Nephron progenitor cell (in vitro differentiated cells): ENCODE data around the gene TAF4.

Experiments used
- DNase-seq: peaks from one replicate; pipeline ENCODE4 v3.0.0; 2021
- H3K27ac Mint-ChIP-seq: 2 replicates; pipeline ENCODE4 v1.8.0; 2021; ENCODE audit warnings: mild to moderate bottlenecking, moderate library complexity, mixed read lengths
- H3K27me3 Mint-ChIP-seq: 2 replicates; pipeline ENCODE4 v1.8.0; 2021; ENCODE audit warnings: mild to moderate bottlenecking, low read depth, mixed read lengths; ENCODE audit not compliant: poor library complexity
- H3K36me3 Mint-ChIP-seq: 2 replicates; pipeline ENCODE4 v1.8.0; 2021; ENCODE audit warnings: low read depth, mixed read lengths
- H3K4me1 Mint-ChIP-seq: 2 replicates; pipeline ENCODE4 v1.8.0; 2021; ENCODE audit warnings: mixed read lengths
- H3K4me3 Mint-ChIP-seq: 2 replicates; pipeline ENCODE4 v1.8.0; 2021; ENCODE audit warnings: mild to moderate bottlenecking, moderate library complexity, mixed read lengths
- H3K9me3 Mint-ChIP-seq: 2 replicates; pipeline ENCODE4 v1.8.0; 2021; ENCODE audit warnings: mild to moderate bottlenecking, moderate library complexity, mixed read lengths
- TF ChIP-seq, protein P1 (sequence below): fragments of 200-600 bp; sonication (generic); IDR thresholded peaks from 2 replicates; pipeline ENCODE4 v1.5.0; 2021; ENCODE audit warnings: antibody characterized with exemption

The TAF4 gene

DNA sequence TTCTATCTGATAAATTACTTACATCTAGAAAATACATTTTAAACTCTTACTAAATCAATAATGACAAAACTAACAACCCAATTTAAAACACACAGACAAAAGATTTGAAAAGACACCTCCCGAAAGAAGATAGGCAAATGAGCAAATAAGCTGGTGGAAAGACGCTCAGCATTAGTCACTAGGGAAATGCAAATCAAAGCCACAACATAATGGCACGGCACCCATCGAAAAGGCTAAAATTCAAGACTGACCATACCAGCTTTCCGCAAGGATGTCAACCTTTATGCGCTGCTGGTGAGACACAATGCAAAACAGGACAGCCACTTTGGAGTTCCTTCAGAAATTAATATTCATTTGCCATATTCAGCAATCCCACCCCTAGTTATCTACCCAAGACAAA is 25.9 kb downstream of the TAF4 start:
- no peak overlapping the region for H3K4me3 Mint-ChIP-seq
- peaks cover 31% of the 10 kb centered on the region for H3K4me1 Mint-ChIP-seq
- no peak overlapping the region for H3K27ac Mint-ChIP-seq
- TF ChIP-seq, protein P1, sequence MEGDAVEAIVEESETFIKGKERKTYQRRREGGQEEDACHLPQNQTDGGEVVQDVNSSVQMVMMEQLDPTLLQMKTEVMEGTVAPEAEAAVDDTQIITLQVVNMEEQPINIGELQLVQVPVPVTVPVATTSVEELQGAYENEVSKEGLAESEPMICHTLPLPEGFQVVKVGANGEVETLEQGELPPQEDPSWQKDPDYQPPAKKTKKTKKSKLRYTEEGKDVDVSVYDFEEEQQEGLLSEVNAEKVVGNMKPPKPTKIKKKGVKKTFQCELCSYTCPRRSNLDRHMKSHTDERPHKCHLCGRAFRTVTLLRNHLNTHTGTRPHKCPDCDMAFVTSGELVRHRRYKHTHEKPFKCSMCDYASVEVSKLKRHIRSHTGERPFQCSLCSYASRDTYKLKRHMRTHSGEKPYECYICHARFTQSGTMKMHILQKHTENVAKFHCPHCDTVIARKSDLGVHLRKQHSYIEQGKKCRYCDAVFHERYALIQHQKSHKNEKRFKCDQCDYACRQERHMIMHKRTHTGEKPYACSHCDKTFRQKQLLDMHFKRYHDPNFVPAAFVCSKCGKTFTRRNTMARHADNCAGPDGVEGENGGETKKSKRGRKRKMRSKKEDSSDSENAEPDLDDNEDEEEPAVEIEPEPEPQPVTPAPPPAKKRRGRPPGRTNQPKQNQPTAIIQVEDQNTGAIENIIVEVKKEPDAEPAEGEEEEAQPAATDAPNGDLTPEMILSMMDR, result no peak
- H3K27me3 Mint-ChIP-seq, result peaks cover 4% of the 10 kb centered on the region
- peaks cover 54% of the 10 kb centered on the region for H3K9me3 Mint-ChIP-seq
- peaks cover 52% of the 10 kb centered on the region for H3K36me3 Mint-ChIP-seq
- DNase-seq, result no peak

DNA sequence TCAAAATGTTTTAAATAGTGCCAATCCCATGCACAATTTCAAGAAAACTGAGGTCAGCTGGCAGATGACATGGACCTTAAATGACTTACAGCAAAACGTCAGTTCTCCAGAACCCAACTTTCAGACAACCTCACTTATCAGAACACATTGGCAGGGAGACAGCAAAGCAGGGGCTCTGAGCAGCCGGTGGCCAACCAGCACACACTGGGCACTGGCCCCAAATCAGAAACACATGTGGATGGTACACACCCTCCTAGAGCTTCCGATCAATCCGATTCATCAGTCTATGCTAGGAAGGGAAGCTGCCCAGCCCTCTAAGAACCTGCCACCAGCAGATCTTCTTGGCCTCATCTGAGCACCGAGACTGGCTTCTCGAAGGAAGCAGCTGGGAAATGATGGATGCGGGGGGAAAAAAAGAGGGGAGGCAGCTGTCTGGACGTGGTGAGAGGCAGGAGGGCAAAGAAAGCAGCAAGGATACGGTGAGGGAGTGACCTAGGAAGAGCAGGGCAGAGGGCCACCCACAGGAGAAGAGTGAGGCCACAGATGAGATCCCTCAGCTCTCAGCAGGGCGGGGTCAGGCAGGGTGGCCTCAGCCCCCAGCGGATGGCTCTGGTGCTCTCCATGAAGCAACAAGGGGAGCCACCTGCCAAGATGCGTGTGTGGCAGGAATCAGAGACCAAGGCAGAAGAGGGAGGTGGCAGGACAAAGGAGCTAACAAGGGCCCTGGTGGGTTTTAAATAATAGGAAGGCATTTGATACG is 32.9 kb downstream of the TAF4 start:
- peaks cover 42% of the 10 kb centered on the region for H3K4me1 Mint-ChIP-seq
- peaks cover 4% of the 10 kb centered on the region for H3K27me3 Mint-ChIP-seq
- H3K4me3 Mint-ChIP-seq, result no peak overlapping the region
- H3K27ac Mint-ChIP-seq, result peak overlapping the region; percentile 62
- DNase-seq, result no peak
- H3K9me3 Mint-ChIP-seq, result peaks cover 29% of the 10 kb centered on the region
- TF ChIP-seq, protein P1, result no peak
- peaks cover 36% of the 10 kb centered on the region for H3K36me3 Mint-ChIP-seq

DNA sequence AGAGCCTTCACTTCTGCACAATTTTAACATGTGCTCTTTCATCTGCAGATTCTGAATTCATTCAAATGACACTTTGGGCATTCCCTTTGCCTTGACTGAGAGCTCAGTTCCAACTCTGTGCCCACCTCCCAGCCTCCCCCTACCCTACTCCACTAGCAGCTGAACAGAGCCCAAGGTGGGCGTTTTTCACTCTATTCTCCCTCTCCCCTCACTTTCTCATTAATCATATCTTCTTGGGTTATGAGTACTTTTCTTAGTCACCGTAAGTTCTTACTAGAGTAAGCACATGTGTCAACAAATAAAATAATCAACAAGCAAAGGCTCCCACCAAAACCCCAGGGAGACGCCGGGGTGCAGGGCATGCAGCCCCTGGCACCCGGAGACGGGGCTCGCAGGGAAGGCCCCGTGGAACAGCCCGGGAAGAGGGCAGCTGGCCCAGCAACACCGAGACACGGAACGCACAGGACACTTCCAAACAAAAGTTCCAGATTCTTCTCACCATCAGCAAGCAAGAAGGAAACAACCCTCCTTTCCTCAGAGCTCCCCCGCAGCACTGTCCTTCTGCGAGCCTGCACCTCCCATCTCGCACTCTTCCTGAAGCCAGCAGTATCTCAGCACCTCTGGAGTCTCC is 34.1 kb downstream of the TAF4 start:
- peaks cover 23% of the 10 kb centered on the region for H3K36me3 Mint-ChIP-seq
- H3K27ac Mint-ChIP-seq, result peak overlapping the region; percentile 92
- DNase-seq, result no peak
- H3K4me1 Mint-ChIP-seq, result peaks cover 54% of the 10 kb centered on the region
- peaks cover 17% of the 10 kb centered on the region for H3K9me3 Mint-ChIP-seq
- H3K4me3 Mint-ChIP-seq, result no peak overlapping the region
- TF ChIP-seq, protein P1, result no peak
- peaks cover 4% of the 10 kb centered on the region for H3K27me3 Mint-ChIP-seq

DNA sequence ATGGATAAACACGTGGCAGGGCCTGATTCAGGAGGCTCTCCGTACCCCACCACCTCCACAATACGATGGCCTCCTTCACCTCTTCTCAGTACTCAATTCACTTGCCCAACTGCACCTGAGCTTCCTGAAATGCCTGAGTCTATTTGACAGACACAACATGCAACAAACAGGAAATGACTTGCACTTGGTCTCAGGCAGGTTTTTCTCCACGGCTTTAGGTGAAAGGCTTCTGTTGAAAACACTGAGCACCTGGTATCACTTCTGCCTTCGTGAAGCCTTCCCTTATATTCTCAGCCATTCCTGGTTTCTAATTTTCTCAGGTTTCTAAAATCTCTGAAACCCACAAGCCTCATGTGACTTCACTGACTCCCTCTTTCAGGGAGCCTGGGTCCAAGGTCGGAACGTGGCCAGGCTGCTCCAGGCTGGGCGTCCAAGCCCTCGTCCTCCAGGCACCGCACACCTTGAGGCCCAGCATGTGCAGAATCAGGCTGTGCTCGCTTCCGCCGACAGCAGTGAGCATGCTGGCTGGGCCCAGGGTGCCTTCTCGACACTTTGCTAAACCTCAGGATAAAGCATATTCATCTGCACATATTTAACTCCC is 34.7 kb downstream of the TAF4 start:
- no peak overlapping the region for H3K27ac Mint-ChIP-seq
- H3K4me1 Mint-ChIP-seq, result peaks cover 60% of the 10 kb centered on the region
- no peak overlapping the region for H3K4me3 Mint-ChIP-seq

DNA sequence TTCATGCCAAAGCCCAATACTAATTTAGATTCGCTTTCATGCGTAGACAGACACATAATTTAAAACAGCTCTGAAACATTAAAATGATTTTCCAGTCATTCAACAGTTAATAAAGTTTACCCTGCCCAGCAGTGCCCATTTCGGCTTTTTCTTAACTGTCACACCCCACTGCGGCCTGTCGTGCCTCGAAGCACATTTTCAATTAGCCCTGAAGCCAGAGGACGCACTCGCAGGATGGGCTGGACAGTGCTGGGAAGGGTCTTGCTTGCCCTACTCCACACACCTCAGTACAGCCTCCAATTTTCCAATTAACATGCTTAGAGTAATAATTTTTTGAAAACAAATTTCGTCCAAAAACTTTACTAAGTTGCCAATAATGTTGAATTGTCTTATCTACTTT is 35.3 kb downstream of the TAF4 start:
- Mint-ChIP-seq H3K4me1 (peaks cover 66% of the 10 kb centered on the region), H3K27me3 (peaks cover 4% of the 10 kb centered on the region), H3K27ac (no peak overlapping the region), H3K36me3 (peaks cover 17% of the 10 kb centered on the region), H3K4me3 (no peak overlapping the region), H3K9me3 (peaks cover 6% of the 10 kb centered on the region)
- DNase-seq, result no peak
- TF ChIP-seq, protein P1, result no peak

More for the DNA sequence above, 34.7 kb downstream of the TAF4 start:
- H3K9me3 Mint-ChIP-seq, result peaks cover 10% of the 10 kb centered on the region
- H3K36me3 Mint-ChIP-seq, result peaks cover 19% of the 10 kb centered on the region
- TF ChIP-seq, protein P1, result no peak
- H3K27me3 Mint-ChIP-seq, result peaks cover 4% of the 10 kb centered on the region
- no peak for DNase-seq
